IPS-18c (cell line): ENCODE results near the gene FNTB.

Source experiments
- H3K4me3 ChIP-seq: 2 replicates; pipeline ENCODE4 v1.7.0; 2013; ENCODE audit warnings: low read depth, mild to moderate bottlenecking, low read length, moderate library complexity; ENCODE audit not compliant: insufficient read depth
- H3K9me3 ChIP-seq: one replicate; pipeline ENCODE4 v1.6.1; 2013; ENCODE audit warnings: mild to moderate bottlenecking, low read length, moderate library complexity; ENCODE audit not compliant: control insufficient read depth, insufficient read depth

The FNTB gene

GRCh38 chr14:64970776-64971477 lies 15.8 kb upstream of the FNTB start:
- H3K9me3 ChIP-seq, result no peaks in the 10 kb centered on the region
- peak overlapping the region; percentile 72 for H3K4me3 ChIP-seq

- H3K4me3 ChIP-seq, result peak overlapping the region; percentile 72
- no peaks in the 10 kb centered on the region for H3K9me3 ChIP-seq
Measured at GRCh38 chr14:64971491-64971942, 15.2 kb upstream of the FNTB start.

GRCh38 chr14:64971943-64972791 lies 14.5 kb upstream of the FNTB start, which contains the start of gene RAB15:
TSS of gene RAB15 (minus strand) at chr14:64972336. CDS start at chr14:64972076, 260 bp downstream.
- H3K9me3 ChIP-seq, result no peaks in the 10 kb centered on the region
- H3K4me3 ChIP-seq, result peak within 1 kb of the TSS; percentile 72

- H3K9me3 ChIP-seq, result no peaks in the 10 kb centered on the region
- H3K4me3 ChIP-seq, result no peak overlapping the region
Measured at GRCh38 chr14:64973026-64973442, 13.7 kb upstream of the FNTB start.

- no peak overlapping the region for H3K4me3 ChIP-seq
- H3K9me3 ChIP-seq, result no peaks in the 10 kb centered on the region
Measured at GRCh38 chr14:64973826-64974225, 12.9 kb upstream of the FNTB start.

- Histone ChIP-seq H3K4me3 (no peak overlapping the region), H3K9me3 (no peaks in the 10 kb centered on the region)
Measured at GRCh38 chr14:64974563-64974962, 12.1 kb upstream of the FNTB start.

- Histone ChIP-seq H3K4me3 (no peak overlapping the region), H3K9me3 (no peaks in the 10 kb centered on the region)
Measured at GRCh38 chr14:64979336-64980074, 7.2 kb upstream of the FNTB start.

- no peak overlapping the region for H3K4me3 ChIP-seq
- H3K9me3 ChIP-seq, result no peaks in the 10 kb centered on the region
Measured at GRCh38 chr14:64983439-64984310, 3.0 kb upstream of the FNTB start.

- Histone ChIP-seq H3K9me3 (no peaks in the 10 kb centered on the region), H3K4me3 (peak overlapping the region; percentile 72)
Measured at GRCh38 chr14:64987438-64987767, 708 bp downstream of the FNTB start.

- no peaks in the 10 kb centered on the region for H3K9me3 ChIP-seq
- no peak overlapping the region for H3K4me3 ChIP-seq
Measured at GRCh38 chr14:64990296-64990695, 3.6 kb downstream of the FNTB start.

GRCh38 chr14:64990939-64991338 lies 4.2 kb downstream of the FNTB start:
- Histone ChIP-seq H3K4me3 (no peak overlapping the region), H3K9me3 (no peaks in the 10 kb centered on the region)

- no peak overlapping the region for H3K4me3 ChIP-seq
- no peaks in the 10 kb centered on the region for H3K9me3 ChIP-seq
Measured at GRCh38 chr14:64992328-64992885, 5.7 kb downstream of the FNTB start.

GRCh38 chr14:64993266-64993930 lies 6.7 kb downstream of the FNTB start:
- Histone ChIP-seq H3K4me3 (no peak overlapping the region), H3K9me3 (no peaks in the 10 kb centered on the region)

GRCh38 chr14:64994540-64994939 lies 7.8 kb downstream of the FNTB start:
- no peak overlapping the region for H3K4me3 ChIP-seq
- no peaks in the 10 kb centered on the region for H3K9me3 ChIP-seq

GRCh38 chr14:64995291-64995690 lies 8.6 kb downstream of the FNTB start:
- no peak overlapping the region for H3K4me3 ChIP-seq

GRCh38 chr14:64997108-64997794 lies 10.6 kb downstream of the FNTB start:
- Histone ChIP-seq H3K9me3 (no peaks in the 10 kb centered on the region), H3K4me3 (no peak overlapping the region)

More at GRCh38 chr14:64995291-64995690, 8.6 kb downstream of the FNTB start:
- no peaks in the 10 kb centered on the region for H3K9me3 ChIP-seq
